ENCODE measurements around the gene EHD1.

GRCh38 chr11:64872790-64873488 lies 5.5 kb downstream of the EHD1 start:
- TF ChIP-seq, protein P1, sequence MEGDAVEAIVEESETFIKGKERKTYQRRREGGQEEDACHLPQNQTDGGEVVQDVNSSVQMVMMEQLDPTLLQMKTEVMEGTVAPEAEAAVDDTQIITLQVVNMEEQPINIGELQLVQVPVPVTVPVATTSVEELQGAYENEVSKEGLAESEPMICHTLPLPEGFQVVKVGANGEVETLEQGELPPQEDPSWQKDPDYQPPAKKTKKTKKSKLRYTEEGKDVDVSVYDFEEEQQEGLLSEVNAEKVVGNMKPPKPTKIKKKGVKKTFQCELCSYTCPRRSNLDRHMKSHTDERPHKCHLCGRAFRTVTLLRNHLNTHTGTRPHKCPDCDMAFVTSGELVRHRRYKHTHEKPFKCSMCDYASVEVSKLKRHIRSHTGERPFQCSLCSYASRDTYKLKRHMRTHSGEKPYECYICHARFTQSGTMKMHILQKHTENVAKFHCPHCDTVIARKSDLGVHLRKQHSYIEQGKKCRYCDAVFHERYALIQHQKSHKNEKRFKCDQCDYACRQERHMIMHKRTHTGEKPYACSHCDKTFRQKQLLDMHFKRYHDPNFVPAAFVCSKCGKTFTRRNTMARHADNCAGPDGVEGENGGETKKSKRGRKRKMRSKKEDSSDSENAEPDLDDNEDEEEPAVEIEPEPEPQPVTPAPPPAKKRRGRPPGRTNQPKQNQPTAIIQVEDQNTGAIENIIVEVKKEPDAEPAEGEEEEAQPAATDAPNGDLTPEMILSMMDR (conservative IDR thresholded peaks at IDR 0.05; ENCODE audit: low read length): no peak
- no peak for TF ChIP-seq EZH2phosphoT487 (IDR thresholded peaks at IDR 0.05; ENCODE audit: borderline replicate concordance, low read depth, low read length)

All from OCI-LY7 (cell line).